Measurements from ENCODE around the gene ACVR2B.

- no peak for TF ChIP-seq JUNB (IDR thresholded peaks at IDR 0.05; ENCODE audit: unreplicated experiment)
- TF ChIP-seq CTCF (conservative IDR thresholded peaks at IDR 0.05; ENCODE audit: low read depth in 2 of 2), result peak in 1 of 2 experiments; percentile 21; a peak in 1 of 4 replicates
- no peak for TF ChIP-seq EZH2 (IDR thresholded peaks at IDR 0.05; ENCODE audit: low read depth, unreplicated experiment)
- no peak for TF ChIP-seq EZH2phosphoT487 (IDR thresholded peaks at IDR 0.05; ENCODE audit: unreplicated experiment)
- TF ChIP-seq REST (IDR thresholded peaks at IDR 0.05; ENCODE audit: unreplicated experiment), result no peak
- TF ChIP-seq POLR2AphosphoS5 (IDR thresholded peaks at IDR 0.05; ENCODE audit: low read depth), result no peak
- TF ChIP-seq ZNF114 (CRISPR knock-in tag; IDR thresholded peaks at IDR 0.05), result no peak
- no peak for TF ChIP-seq CREB1 (CRISPR knock-in tag; IDR thresholded peaks at IDR 0.05; ENCODE audit: low read depth)
Observed at GRCh38 chr3:38534180-38534579, 80.5 kb downstream of the ACVR2B start.
